GM12878 (cell line): ENCODE data around the gene ADGRG7. TPM values are rescaled to one million over a fixed set of nuclear protein-coding genes. Genes with fewer than 3 reads are reported as not detected.

Experiments used
- ATAC-seq: fragments of 200-7000 bp; cut with Tn5 transposase; 3 replicates; pipeline ENCODE4 v1.9.1; 2020; ENCODE audit warnings: mild to moderate bottlenecking, moderate library complexity
- BruUV-seq: library from RNA; stranded (reverse); fragments of 400-500 nt; replicated peaks from 2 replicates; lab custom pipeline; 2021; lab: Mats Ljungman, UMichigan
- CTCF ChIA-PET: fragments of 300-600 bp; sonication (Branson Sonifier 250); formaldehyde crosslinking; extraction: SDS; loops from one replicate; lab custom pipeline; 2021; ENCODE audit warnings: inconsistent platforms; lab: Yijun Ruan, JAX
- POLR2A ChIA-PET: fragments of 350-600 bp; formaldehyde crosslinking; extraction: SDS; loops from one replicate; lab custom pipeline; 2021; ENCODE audit warnings: inconsistent platforms; lab: Charles Lee
- RAD21 ChIA-PET: fragments of 300-600 bp; sonication (Branson Sonifier 250); formaldehyde crosslinking; loops from one replicate; lab custom pipeline; 2023; ENCODE audit warnings: antibody characterized with exemption; ENCODE audit not compliant: unreplicated experiment; lab: Charles Lee
- SMC1A ChIA-PET: fragments of 300-600 bp; sonication (Branson Sonifier 250); formaldehyde crosslinking; loops from one replicate; lab custom pipeline; 2023; ENCODE audit not compliant: unreplicated experiment, uncharacterized antibody; lab: Charles Lee
- DNase-seq: peaks from one replicate; pipeline ENCODE4 v3.0.0-alpha.2; 2011; ENCODE audit warnings: low read depth, low spot score
- FAIRE-seq: peaks from 3 replicates; lab custom pipeline; 2011; peaks lifted over from hg19 to GRCh38; lab: Jason Lieb, UNC
- H2AFZ ChIP-seq: 2 replicates; pipeline ENCODE4 v1.6.0; 2011; ENCODE audit warnings: low read depth, low read length, control low read depth; ENCODE audit not compliant: control insufficient read depth
- H3K27ac ChIP-seq: 2 replicates; pipeline ENCODE4 v1.5.1; 2011; ENCODE audit warnings: control low read depth; ENCODE audit not compliant: control insufficient read depth, insufficient read depth
- H3K27me3 ChIP-seq, 2 experiments: replicated peaks in 1 of 2; 2 replicates each; pipeline versions ENCODE4 v1.6.0 to v1.6.1; 2011; ENCODE audit warnings: low read length in 1 of 2; ENCODE audit not compliant: control insufficient read depth in 2 of 2, insufficient read depth in 2 of 2
- H3K36me3 ChIP-seq, 2 experiments: 2 replicates each; pipeline ENCODE4 v1.5.1; 2011; ENCODE audit warnings: low read length in 1 of 2; ENCODE audit not compliant: control insufficient read depth in 2 of 2, insufficient read depth in 2 of 2
- H3K4me1 ChIP-seq: 2 replicates; pipeline ENCODE4 v1.6.1; 2011; ENCODE audit warnings: mild to moderate bottlenecking, low read length, moderate library complexity, mixed read lengths; ENCODE audit not compliant: control insufficient read depth, insufficient read depth
- H3K4me2 ChIP-seq: 2 replicates; pipeline ENCODE4 v1.6.0; 2011; ENCODE audit warnings: control low read depth; ENCODE audit not compliant: control insufficient read depth, insufficient read depth
- H3K4me3 ChIP-seq: fragments of 200-600 bp; sonication (generic); 2 replicates; pipeline ENCODE4 v1.5.1; 2016
- H3K79me2 ChIP-seq: 2 replicates; pipeline ENCODE4 v1.6.0; 2011; ENCODE audit warnings: low read length; ENCODE audit not compliant: control insufficient read depth, insufficient read depth
- H3K9ac ChIP-seq: 2 replicates; pipeline ENCODE4 v1.8.0; 2011; ENCODE audit warnings: low read length, control low read depth, mixed read lengths; ENCODE audit not compliant: control insufficient read depth, insufficient read depth
- H3K9me3 ChIP-seq: replicated peaks from 3 replicates; pipeline ENCODE4 v1.5.1; 2011; ENCODE audit warnings: mild to moderate bottlenecking, low read length; ENCODE audit not compliant: control insufficient read depth, insufficient read depth
- H4K20me1 ChIP-seq: 2 replicates; pipeline ENCODE4 v1.6.0; 2011; ENCODE audit not compliant: control insufficient read depth, insufficient read depth
- ATF7 ChIP-seq: fragments of 450-650 bp; IDR thresholded peaks from 2 replicates; pipeline ENCODE4 v1.6.1; 2016; ENCODE audit warnings: low read depth, mild to moderate bottlenecking
- BMI1 ChIP-seq: fragments of 450-650 bp; IDR thresholded peaks from 2 replicates; pipeline ENCODE4 v1.6.1; 2016; ENCODE audit warnings: mild to moderate bottlenecking, moderate library complexity, borderline replicate concordance
- EGR1 ChIP-seq, 2 experiments: IDR thresholded peaks; 1 replicate in 1 of 2; 2 replicates in 1 of 2; pipeline ENCODE4 v1.6.1; 2011 to 2012; ENCODE audit warnings: low read depth in 2 of 2, low read length in 2 of 2, borderline replicate concordance in 1 of 2, mild to moderate bottlenecking in 1 of 2, moderate library complexity in 1 of 2
- NRF1 ChIP-seq: conservative IDR thresholded peaks from 2 replicates; pipeline ENCODE4 v1.6.1; 2011; ENCODE audit warnings: mild to moderate bottlenecking, low read depth, low read length, improper control_type of control experiment
- TCF7 ChIP-seq: IDR thresholded peaks from 2 replicates; pipeline ENCODE4 v1.6.1; 2014; ENCODE audit warnings: antibody characterized with exemption, borderline replicate concordance
- ZNF622 ChIP-seq: fragments of 450-650 bp; IDR thresholded peaks from 2 replicates; pipeline ENCODE4 v1.6.1; 2017; ENCODE audit warnings: mild to moderate bottlenecking, inconsistent platforms
- WGBS: methylation state at CpG from one replicate; pipeline ENCODE4 v1.1.6; 2016; ENCODE audit warnings: low lambda C conversion rate; ENCODE audit not compliant: insufficient replicate concordance, insufficient coverage; ENCODE audit errors: missing lambda C conversion rate; 5-methylcytosine and 5-hydroxymethylcytosine counted together
- in situ Hi-C: fragments of 300-500 bp; cut with MboI; formaldehyde crosslinking; loops from 9 replicates; pipeline ENCODE4 v1.14.3; 2018; ENCODE audit warnings: mixed read lengths
- intact Hi-C: fragments of 100-400 bp; cut with micrococcal nuclease; formaldehyde crosslinking; loops from one replicate; pipeline ENCODE4 v1.14.2; 2022; ENCODE audit not compliant: unreplicated experiment
- polyA plus RNA-seq, 11 experiments: library from polyadenylated mRNA; depleted of rRNA in 4 of 11; unstranded in 6 of 11; stranded (reverse) in 5 of 11; fragments of >200 nt; fragmentation: Nextera tagmentation in 4 of 11; fragmentation: Illumina TruSeq in 1 of 11; extraction: Ambion mirVana in 4 of 11; extraction: Trizol in 1 of 11; gene quantifications; 1 replicate in 1 of 11; 2 replicates in 10 of 11; pipeline versions ENCODE4 v1.2.1 to v1.2.3, GENCODE V29; 2011 to 2016; ENCODE audit warnings: inconsistent platforms in 2 of 11, missing spikeins in 2 of 11, low read depth in 1 of 11
- total RNA-seq, 4 experiments: library from RNA; depleted of rRNA in 3 of 4; stranded (reverse); fragments of >200 nt in 3 of 4; fragmentation: Illumina TruSeq in 1 of 4; extraction: Trizol in 1 of 4; gene quantifications; 2 replicates each; pipeline versions ENCODE4 v1.2.1 to v1.2.3, GENCODE V29; 2013 to 2021
- TF ChIP-seq, protein P1 (sequence below): fragments of 450-650 bp; formaldehyde crosslinking; IDR thresholded peaks from 2 replicates; pipeline ENCODE4 v1.4.0; 2022; ENCODE audit warnings: mild to moderate bottlenecking, moderate library complexity

The ADGRG7 gene
- total and polyA plus RNA-seq, 10 of the 15 experiments (the other 5 are each of a cell fraction or from before 2014, with no cell fraction given) = 0.02 to 0.21 (median 0.14) TPM; not detected in 7

DNA sequence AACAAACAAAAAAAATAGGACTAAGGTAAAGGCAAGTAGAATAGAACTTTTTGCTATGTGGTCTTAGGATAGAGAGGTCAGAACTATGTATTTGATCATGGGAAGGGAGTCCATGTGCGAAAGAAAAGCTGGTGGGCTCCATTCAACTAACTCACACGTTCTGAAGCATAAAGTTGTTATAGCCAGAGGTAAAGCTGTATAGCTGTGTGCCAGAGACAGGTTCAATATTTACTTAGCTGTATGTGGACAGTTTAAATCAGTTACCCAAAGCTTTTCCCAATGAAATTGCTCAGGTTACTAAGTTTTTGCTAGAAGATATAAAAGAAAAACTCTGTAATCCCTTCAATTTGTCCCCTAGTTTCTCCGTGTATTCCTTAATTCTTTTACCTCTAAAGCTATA is 37.8 kb downstream of the ADGRG7 start:
- Histone ChIP-seq H3K27ac (no peak overlapping the region), H4K20me1 (no peaks in the 10 kb centered on the region), H3K9ac (no peak overlapping the region), H3K79me2 (no peaks in the 10 kb centered on the region), H3K4me1 (no peaks in the 10 kb centered on the region; the same call in 1 of the 2 replicates), H3K9me3 (no peaks in the 10 kb centered on the region)
- ChIA-PET SMC1A (interaction anchor here (0.8 to 1.4 kb wide), 8 partner anchors 10 to 184 kb away, joined by 3 to 5 read pairs (median 4); no protein-coding TSS in a partner anchor), POLR2A (no interaction called here)
- 41% methylated on average over 3 of the region's 3 CpGs for WGBS
- intact Hi-C loops = no loop called here
- no peak for TF ChIP-seq ZNF622
- TF ChIP-seq NRF1 = no peak
- TF ChIP-seq, protein P1, sequence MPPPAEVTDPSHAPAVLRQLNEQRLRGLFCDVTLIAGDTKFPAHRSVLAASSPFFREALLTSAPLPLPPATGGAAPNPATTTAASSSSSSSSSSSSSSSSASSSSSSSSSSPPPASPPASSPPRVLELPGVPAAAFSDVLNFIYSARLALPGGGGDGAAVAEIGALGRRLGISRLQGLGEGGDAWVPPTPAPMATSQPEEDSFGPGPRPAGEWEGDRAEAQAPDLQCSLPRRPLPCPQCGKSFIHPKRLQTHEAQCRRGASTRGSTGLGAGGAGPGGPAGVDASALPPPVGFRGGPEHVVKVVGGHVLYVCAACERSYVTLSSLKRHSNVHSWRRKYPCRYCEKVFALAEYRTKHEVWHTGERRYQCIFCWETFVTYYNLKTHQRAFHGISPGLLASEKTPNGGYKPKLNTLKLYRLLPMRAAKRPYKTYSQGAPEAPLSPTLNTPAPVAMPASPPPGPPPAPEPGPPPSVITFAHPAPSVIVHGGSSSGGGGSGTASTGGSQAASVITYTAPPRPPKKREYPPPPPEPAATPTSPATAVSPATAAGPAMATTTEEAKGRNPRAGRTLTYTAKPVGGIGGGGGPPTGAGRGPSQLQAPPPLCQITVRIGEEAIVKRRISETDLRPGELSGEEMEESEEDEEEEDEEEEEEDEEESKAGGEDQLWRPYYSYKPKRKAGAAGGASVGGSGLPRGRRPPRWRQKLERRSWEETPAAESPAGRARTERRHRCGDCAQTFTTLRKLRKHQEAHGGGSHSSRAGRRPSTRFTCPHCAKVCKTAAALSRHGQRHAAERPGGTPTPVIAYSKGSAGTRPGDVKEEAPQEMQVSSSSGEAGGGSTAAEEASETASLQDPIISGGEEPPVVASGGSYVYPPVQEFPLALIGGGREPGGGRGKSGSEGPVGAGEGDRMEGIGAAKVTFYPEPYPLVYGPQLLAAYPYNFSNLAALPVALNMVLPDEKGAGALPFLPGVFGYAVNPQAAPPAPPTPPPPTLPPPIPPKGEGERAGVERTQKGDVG (CRISPR knock-in tag) = no peak
- TF ChIP-seq BMI1 = no peak
- no peak for TF ChIP-seq EGR1 (IDR thresholded peaks at IDR 0.05; ENCODE audit: borderline replicate concordance in 1 of 2, low read depth in 2 of 2, low read length in 2 of 2)
- no peak for TF ChIP-seq ATF7
- TF ChIP-seq TCF7 = no peak
- TF ChIP-seq, all 136 proteins: peak for 0
- in situ Hi-C loops = no loop called here
- DNase-seq = no peak
- CTCF ChIA-PET = interaction anchor here (0.9 to 1.7 kb wide), 9 partner anchors 10 to 324 kb away, joined by 3 to 8 read pairs (median 4); no protein-coding TSS in a partner anchor
- no peak overlapping the region for H2AFZ ChIP-seq
- no peaks in the 10 kb centered on the region for H3K27me3 ChIP-seq
- no peak for ATAC-seq
- BruUV-seq = no TSS peak
- no peak for FAIRE-seq
- RAD21 ChIA-PET = interaction anchor here (0.9 to 4.4 kb wide), 5 partner anchors 12 to 185 kb away, joined by 3 to 22 read pairs (median 6); partner anchors contain the start of gene TFG
- H3K36me3 ChIP-seq = no peaks in the 10 kb centered on the region
- H3K4me3 ChIP-seq = no peak overlapping the region
- no peak overlapping the region for H3K4me2 ChIP-seq
